ENCODE results near the gene TTC34.
"Not testable (repeated sequence)": the region's sequence is repeated elsewhere in the genome, so short reads cannot be mapped to it uniquely, and the experiment has no call there.

Gene TTC34

GRCh38 chr1:2659806-2660205 is 141.7 kb downstream of the TTC34 start:
- DNase-seq: not testable (repeated sequence)

GRCh38 chr1:2657909-2658308 is 143.6 kb downstream of the TTC34 start:
- DNase-seq: not testable (repeated sequence)

GRCh38 chr1:2657124-2657523 is 144.4 kb downstream of the TTC34 start:
- DNase-seq: not testable (repeated sequence)

GRCh38 chr1:2655598-2656434 is 145.7 kb downstream of the TTC34 start:
- DNase-seq: not testable (repeated sequence)

- not testable (repeated sequence) for DNase-seq
Observed at GRCh38 chr1:2654443-2654948, 147.0 kb downstream of the TTC34 start.

- not testable (repeated sequence) for DNase-seq
Observed at GRCh38 chr1:2653741-2654442, 147.6 kb downstream of the TTC34 start.

GRCh38 chr1:2652926-2653571 is 148.4 kb downstream of the TTC34 start:
- not testable (repeated sequence) for DNase-seq

- DNase-seq: not testable (repeated sequence)
Observed at GRCh38 chr1:2652152-2652925, 149.2 kb downstream of the TTC34 start.

- no peak for DNase-seq
Observed at GRCh38 chr1:2650967-2651645, 150.4 kb downstream of the TTC34 start.

- DNase-seq: no peak
Observed at GRCh38 chr1:2646837-2647236, 154.7 kb downstream of the TTC34 start.

GRCh38 chr1:2645776-2646175 is 155.7 kb downstream of the TTC34 start:
- DNase-seq: no peak

- DNase-seq: no peak
Observed at GRCh38 chr1:2645143-2645542, 156.3 kb downstream of the TTC34 start.

GRCh38 chr1:2644591-2645101 is 156.8 kb downstream of the TTC34 start:
- no peak for DNase-seq

GRCh38 chr1:2644171-2644570 is 157.3 kb downstream of the TTC34 start:
- no peak for DNase-seq

- DNase-seq: no peak
Observed at GRCh38 chr1:2643414-2644077, 157.9 kb downstream of the TTC34 start.

GRCh38 chr1:2642560-2643413 is 158.7 kb downstream of the TTC34 start:
- DNase-seq: peak; percentile 42 to 48

GRCh38 chr1:2642131-2642559 is 159.3 kb downstream of the TTC34 start:
- DNase-seq: no peak

GRCh38 chr1:2641381-2642130 is 159.9 kb downstream of the TTC34 start:
- no peak for DNase-seq

GRCh38 chr1:2640626-2641025 is 160.9 kb downstream of the TTC34 start:
- no peak for DNase-seq

Data from NCI-H187 (cell line).